SIG-M5 treated with dmso at 0.1 percent for 504 hours (cell line): ENCODE results near the gene TAX1BP1.

Experiments
- DNase-seq: peaks from one replicate; lab custom pipeline; 2025; ENCODE audit not compliant: unreplicated experiment; lab: John Stamatoyannopoulos, UW

TAX1BP1 gene

DNA sequence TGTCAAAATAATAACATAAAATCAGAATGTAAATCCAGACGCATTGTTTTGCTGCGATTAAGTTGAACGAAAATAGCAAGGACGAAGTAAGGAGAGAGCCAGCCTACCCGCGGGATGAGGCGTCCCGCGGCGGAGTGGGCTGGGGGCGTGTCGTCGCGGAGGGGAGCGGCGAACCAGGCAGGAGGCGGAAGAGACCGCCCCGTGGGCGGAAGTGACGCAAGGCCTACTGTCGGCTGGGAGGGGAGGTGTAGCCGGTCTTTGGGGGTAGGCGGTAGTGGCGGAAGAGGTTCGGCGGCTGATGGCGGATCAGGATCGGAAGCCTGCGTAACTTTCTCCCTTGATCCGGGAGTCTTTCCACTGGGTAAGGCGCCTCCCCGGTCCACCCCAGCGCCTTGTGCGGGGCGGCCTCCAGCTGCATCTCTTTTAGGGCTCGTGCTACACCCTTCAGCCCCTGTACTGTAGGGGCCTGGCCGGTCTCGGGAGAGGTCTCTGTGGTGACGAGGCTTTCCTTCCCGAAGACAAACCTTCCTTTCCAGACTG is at the start of gene TAX1BP1:
Gene TAX1BP1, plus strand, starts transcription at position 254 of the 540 bp plus-strand sequence. CDS start 8,363 bp downstream, outside the sequence.
- peak; percentile 95 for DNase-seq

GRCh38 chr7:27690649-27691048 is 49.3 kb upstream of the TAX1BP1 start:
- DNase-seq: no peak

- DNase-seq: peak; percentile 66
These were observed 46.2 kb upstream of the TAX1BP1 start for GRCh38 chr7:27693794-27694193.

- no peak for DNase-seq
These were observed 44.9 kb upstream of the TAX1BP1 start for GRCh38 chr7:27695096-27695495.

DNA sequence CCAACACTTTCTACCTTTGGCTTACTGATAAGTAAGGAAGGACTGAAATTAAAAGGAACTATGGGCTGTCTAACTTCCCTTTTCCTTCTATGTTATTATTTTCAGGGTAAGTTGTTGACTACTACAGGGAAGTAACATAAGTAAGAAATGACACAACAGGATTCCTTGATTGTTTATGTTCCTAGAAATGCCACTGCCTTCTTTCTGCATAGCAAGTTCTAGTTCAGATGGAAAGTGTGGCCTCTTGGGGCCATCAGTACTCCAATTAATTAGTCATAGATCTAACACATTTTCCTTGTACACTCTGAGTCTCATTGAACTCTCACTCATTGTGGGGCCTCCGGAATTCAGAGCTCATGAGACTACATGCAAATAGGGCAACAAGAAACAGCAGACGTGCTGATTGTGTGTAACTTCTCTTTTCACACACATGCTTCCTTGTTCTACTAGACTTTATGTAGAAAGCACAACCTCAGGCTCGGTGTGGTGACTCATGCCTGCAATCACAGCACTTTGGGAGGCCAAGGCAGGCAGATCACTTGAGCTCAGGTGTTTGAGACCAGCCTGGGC is 42.0 kb upstream of the TAX1BP1 start:
- peak; percentile 83 for DNase-seq

GRCh38 chr7:27699751-27700150 is 40.2 kb upstream of the TAX1BP1 start:
- no peak for DNase-seq

DNA sequence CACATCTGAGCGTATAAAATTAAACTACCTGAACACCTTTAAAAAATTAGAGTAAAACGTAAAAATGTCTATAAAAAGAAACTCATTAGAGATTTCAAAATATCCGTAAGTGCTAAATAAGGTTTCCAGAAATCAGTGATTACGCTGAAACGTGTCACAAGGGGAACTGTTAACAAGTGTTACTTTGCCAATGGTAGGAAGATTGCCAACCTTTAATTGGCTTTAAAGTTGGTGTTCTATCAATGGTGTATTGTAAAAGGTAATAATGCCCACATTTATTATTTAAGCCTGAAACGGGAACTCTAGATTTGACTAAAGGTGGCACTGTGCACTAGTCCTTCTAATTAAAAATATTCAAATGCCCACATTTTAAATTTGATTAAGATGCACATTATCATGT is 39.5 kb upstream of the TAX1BP1 start:
- DNase-seq: no peak

- no peak for DNase-seq
These were observed 36.8 kb upstream of the TAX1BP1 start for GRCh38 chr7:27703181-27703580.

- no peak for DNase-seq
These were observed 35.4 kb upstream of the TAX1BP1 start for GRCh38 chr7:27704422-27705199.

GRCh38 chr7:27705200-27705594 is 34.8 kb upstream of the TAX1BP1 start:
- DNase-seq: no peak

DNA sequence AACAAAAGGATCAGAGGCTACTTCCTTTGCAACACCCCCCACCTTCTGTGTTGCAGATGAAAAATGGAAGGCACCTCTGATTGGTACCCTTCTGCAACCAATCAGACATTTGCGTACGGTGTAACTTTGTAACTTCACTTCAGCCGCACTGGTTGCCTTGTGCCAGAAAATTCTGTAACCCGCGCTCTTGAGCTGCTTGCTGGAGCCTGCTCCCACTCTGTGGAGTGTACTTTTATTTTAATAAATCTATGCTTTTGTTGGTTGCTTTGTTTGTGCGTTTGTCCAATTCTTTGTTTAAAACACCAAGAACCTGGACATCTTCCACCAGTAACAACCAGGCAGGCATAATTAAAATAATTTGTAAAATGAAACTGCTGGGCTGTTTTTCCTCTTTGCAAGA is 31.5 kb upstream of the TAX1BP1 start:
- DNase-seq: no peak

DNA sequence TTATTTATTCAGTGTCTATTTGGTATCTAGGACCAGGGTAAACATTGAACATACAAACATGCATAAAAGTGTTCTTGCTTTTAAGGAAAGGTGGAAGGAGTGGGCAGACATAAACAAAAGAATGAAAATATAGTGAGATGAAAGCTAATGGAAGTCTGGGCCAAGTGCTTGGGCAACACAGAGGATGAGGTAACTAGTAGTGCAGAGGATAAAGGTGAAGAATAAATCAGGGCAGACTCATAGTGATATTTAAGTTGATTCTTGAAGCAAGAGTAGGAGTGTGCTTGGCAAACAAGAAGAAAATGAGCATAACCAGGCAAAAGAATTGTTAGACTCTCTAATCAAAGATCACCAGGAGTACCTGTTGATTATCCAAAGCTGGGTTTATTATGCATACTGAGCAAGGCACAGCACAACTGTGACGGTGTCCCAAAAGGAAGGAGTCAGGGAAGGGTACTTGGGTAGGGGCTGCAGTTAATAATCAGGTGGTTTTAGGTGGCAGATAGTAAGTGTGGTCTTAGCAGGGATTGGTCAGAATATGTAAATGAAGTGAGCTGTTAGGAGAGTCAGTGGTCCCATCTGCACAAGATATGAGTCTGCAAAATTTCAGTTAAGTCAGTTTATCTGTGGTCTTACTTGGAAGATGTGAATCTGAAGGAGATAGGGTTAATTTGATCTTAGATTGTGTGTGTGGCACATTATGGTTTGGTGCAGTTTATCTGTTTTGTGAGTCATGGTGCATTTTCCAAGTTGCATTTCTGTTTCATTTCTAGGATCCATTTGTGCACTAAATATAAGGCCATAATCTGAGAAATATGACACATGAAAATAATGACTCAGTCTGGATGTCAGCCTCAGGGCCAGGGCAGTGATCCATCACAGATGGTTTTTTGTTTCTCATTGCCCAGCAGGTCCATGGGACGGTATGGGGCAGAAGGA is 30.6 kb upstream of the TAX1BP1 start:
- DNase-seq: no peak

DNA sequence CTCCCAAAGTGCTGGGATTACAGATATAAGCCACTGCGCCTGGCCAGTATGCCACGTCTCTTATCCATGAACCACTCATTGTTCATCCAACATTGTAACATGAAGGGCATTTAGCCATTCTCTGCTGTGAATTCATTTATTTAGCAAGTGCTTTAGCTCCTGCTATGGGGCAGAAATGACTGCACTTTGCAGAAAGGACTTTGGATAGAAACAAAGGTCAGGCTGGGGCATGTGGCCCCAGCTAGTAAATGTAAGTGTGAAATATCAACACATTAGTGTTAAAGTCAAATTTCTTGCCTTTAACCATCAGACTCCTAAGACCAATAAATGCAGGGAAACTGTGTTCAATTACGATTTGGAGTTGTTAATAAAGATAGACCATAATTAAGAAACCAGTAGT is 27.7 kb upstream of the TAX1BP1 start:
- no peak for DNase-seq

GRCh38 chr7:27714831-27715444 is 25.0 kb upstream of the TAX1BP1 start:
- DNase-seq: no peak

DNA sequence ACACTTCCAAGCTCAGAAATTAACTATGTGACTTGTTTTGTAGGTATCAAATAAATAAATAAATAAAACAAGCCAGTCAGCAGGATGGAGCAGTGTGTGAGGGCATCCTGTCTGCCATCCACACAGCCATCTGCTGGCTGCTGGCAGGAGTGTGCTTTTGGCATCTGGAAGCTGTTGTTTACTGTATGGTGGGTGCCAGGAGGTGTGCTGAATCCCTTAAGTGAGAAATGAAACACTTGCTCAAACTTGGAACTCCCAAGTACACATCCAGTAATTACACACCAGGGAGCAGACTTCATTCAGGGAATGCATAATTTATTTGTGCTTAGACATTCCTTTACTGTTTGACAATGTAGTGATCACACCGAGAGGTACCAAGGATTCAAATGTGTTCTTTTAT is 16.9 kb upstream of the TAX1BP1 start:
- no peak for DNase-seq

GRCh38 chr7:27727058-27727457 is 12.9 kb upstream of the TAX1BP1 start:
- DNase-seq: no peak

GRCh38 chr7:27730112-27730511 is 9.8 kb upstream of the TAX1BP1 start:
- no peak for DNase-seq

DNA sequence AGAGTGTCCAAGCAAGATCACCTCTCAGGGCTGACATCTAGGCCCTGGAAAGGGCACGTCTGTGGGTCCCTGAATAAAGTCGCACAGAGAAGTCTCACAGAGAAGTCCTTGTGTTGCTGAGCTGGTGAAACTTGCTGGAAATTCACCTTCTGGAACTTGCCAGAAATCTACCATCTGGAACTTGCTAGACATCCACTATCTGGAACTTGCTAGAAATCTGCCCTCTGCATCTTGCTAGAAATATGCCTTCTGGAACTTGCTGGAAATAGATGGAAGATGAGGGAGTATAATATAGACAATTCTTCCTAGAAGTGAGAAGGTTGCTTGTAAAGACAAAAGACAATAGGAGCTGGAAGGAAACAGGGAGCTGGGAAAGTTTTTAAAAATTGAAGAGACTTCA is 5.4 kb upstream of the TAX1BP1 start:
- no peak for DNase-seq

DNA sequence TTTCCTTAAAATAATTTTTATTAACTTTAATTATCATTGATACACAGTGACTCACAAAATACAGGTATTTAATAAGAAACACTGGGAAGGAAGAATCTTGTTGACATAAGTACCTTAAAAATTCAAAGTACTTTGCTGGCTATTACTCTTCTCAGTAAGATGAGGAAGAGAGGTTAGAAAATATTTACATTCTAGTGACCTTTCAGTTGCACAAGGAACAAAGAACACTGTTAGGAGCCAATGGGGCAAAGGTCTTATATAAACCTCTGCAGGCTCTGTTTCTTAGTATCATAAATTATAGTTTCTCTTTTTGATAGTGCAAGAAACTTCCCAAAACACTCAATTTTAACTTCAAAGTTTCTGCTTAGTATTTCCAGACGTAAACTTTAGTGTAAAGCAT is 4.8 kb upstream of the TAX1BP1 start:
- no peak for DNase-seq

DNA sequence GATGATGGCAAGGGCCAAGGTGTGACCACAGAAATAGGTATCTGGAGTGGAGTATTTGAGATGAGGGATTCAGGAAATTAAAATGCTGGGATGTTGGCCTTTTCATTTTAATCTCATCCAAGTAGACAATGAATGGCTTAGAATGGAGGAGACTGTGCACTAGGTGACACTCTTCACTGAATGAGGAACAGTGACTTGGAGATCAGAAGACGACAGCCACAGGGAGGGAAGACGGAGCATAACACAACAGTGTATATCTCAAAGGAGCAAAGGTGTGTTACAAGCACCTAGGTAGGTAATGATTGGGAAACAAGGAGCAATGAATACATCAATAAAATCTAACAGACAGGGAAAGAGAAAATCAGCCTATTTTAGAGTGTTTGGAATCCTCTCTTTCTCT is 4.1 kb upstream of the TAX1BP1 start:
- no peak for DNase-seq

GRCh38 chr7:27737178-27737577 is 2.8 kb upstream of the TAX1BP1 start:
- no peak for DNase-seq
